ENCODE data around the gene RMND5A. TPM values are rescaled to one million over a fixed set of nuclear protein-coding genes. Genes with fewer than 3 reads are reported as not detected.
A peak's percentile ranks its signal among the peaks of the same experiment; 100 is the strongest.

The RMND5A gene
- total RNA-seq, 2 experiments from 2014 or later, result 56.5 to 57.3 TPM

GRCh38 chr2:86821306-86821705 lies 101.2 kb downstream of the RMND5A start:
- H3K27me3 Mint-ChIP-seq, result no peaks in the 10 kb centered on the region
- POLR2A ChIA-PET, result interaction anchor here (1.1 to 12.6 kb wide), 10 partner anchors 8 to 39 kb away, joined by 3 to 129 read pairs (median 10); partner anchors contain the start of gene CD8A
- peak overlapping the region; percentile 72 for H3K4me3 Mint-ChIP-seq

GRCh38 chr2:86821842-86822241 lies 101.8 kb downstream of the RMND5A start:
- CTCF ChIA-PET, result interaction anchor here (1.2 to 3.9 kb wide), 3 partner anchors 10 to 13 kb away, joined by 4 to 18 read pairs (median 7); no protein-coding TSS in a partner anchor
- POLR2A ChIA-PET, result interaction anchor here (1.1 to 12.6 kb wide), 9 partner anchors 8 to 36 kb away, joined by 3 to 129 read pairs (median 11); partner anchors contain the start of gene CD8A
- intact Hi-C loops (cut with micrococcal nuclease), result no loop called here
- ATAC-seq, result no peak
- H3K9me3 Mint-ChIP-seq, result peaks cover 5% of the 10 kb centered on the region
- H3K4me3 Mint-ChIP-seq, result peak overlapping the region; percentile 72
- peaks cover 78% of the 10 kb centered on the region for H3K4me1 Mint-ChIP-seq (ENCODE audit: low read depth)
- DNase-seq, result no peak
- TF ChIP-seq CTCF (IDR thresholded peaks at IDR 0.05), result no peak
- peak overlapping the region; percentile 97 for H3K27ac Mint-ChIP-seq
- H3K27me3 Mint-ChIP-seq, result no peaks in the 10 kb centered on the region
- H3K36me3 Mint-ChIP-seq (ENCODE audit: low read depth), result peaks cover 42% of the 10 kb centered on the region

More at GRCh38 chr2:86821306-86821705, 101.2 kb downstream of the RMND5A start:
- Mint-ChIP-seq H3K4me1 (ENCODE audit: low read depth) (peaks cover 84% of the 10 kb centered on the region), H3K9me3 (peaks cover 5% of the 10 kb centered on the region), H3K27ac (peak overlapping the region; percentile 97), H3K36me3 (ENCODE audit: low read depth) (peaks cover 46% of the 10 kb centered on the region)
- intact Hi-C loops (cut with micrococcal nuclease), result no loop called here
- DNase-seq (peak; percentile 64), ATAC-seq (peak; percentile 11)
- CTCF ChIA-PET, result interaction anchor here (1.2 to 3.9 kb wide), 3 partner anchors 9 to 13 kb away, joined by 4 to 18 read pairs (median 7); no protein-coding TSS in a partner anchor
- no peak for TF ChIP-seq CTCF (IDR thresholded peaks at IDR 0.05)

GRCh38 chr2:86822668-86823345 lies 102.7 kb downstream of the RMND5A start:
- ChIA-PET POLR2A (interaction anchor here (1.8 to 12.6 kb wide), 6 partner anchors 9 to 37 kb away, joined by 9 to 129 read pairs (median 18); partner anchors contain the start of gene CD8A), CTCF (interaction anchor here (1.2 to 3.9 kb wide), 2 partner anchors 13 to 20 kb away, joined by 3 to 18 read pairs; no protein-coding TSS in a partner anchor)
- ATAC-seq, result no peak
- TF ChIP-seq CTCF (IDR thresholded peaks at IDR 0.05), result no peak
- peak; percentile 56 for DNase-seq
- Mint-ChIP-seq H3K27ac (peak overlapping the region; percentile 93), H3K27me3 (no peaks in the 10 kb centered on the region), H3K4me3 (peak overlapping the region; percentile 91), H3K36me3 (ENCODE audit: low read depth) (peaks cover 44% of the 10 kb centered on the region), H3K9me3 (peaks cover 5% of the 10 kb centered on the region), H3K4me1 (ENCODE audit: low read depth) (peaks cover 79% of the 10 kb centered on the region)
- intact Hi-C loops (cut with micrococcal nuclease), result no loop called here

- Mint-ChIP-seq H3K9me3 (peaks cover 5% of the 10 kb centered on the region), H3K4me1 (ENCODE audit: low read depth) (peaks cover 80% of the 10 kb centered on the region), H3K36me3 (ENCODE audit: low read depth) (peaks cover 41% of the 10 kb centered on the region), H3K27me3 (no peaks in the 10 kb centered on the region), H3K27ac (peak overlapping the region; percentile 93), H3K4me3 (peak overlapping the region; percentile 91)
- intact Hi-C loops (cut with micrococcal nuclease), result loop anchor here (2.0 kb wide), 1 partner anchor 34 kb away; the partner anchor contains the start of gene CD8A
- ATAC-seq (no peak), DNase-seq (peak; percentile 70)
- no peak for TF ChIP-seq CTCF (IDR thresholded peaks at IDR 0.05)
- ChIA-PET CTCF (interaction anchor here (1.3 to 4.2 kb wide), 5 partner anchors 13 to 60 kb away, joined by 4 to 28 read pairs (median 7); partner anchors contain the start of gene CD8A), POLR2A (interaction anchor here (0.9 to 12.6 kb wide), 7 partner anchors 10 to 39 kb away, joined by 3 to 129 read pairs (median 23); partner anchors contain the start of gene CD8A)
These were observed 105.1 kb downstream of the RMND5A start for GRCh38 chr2:86825036-86825692.
